Cardiac muscle cell (in vitro differentiated cells and primary cell): Measurements from ENCODE around the gene SHOC2. TPM values are rescaled to one million over a fixed set of nuclear protein-coding genes. Genes with fewer than 3 reads are reported as not detected.

ENCODE experiments used
- DNase-seq, 2 donors: peaks; one replicate each; pipeline versions ENCODE4 v3.0.0 to v3.0.0-alpha.2; 2010 to 2017; ENCODE audit warnings: low read depth in 1 of 2, low spot score in 1 of 2
- H3K27ac ChIP-seq: fragments of 200-600 bp; sonication (generic); 2 replicates; pipeline ENCODE4 v1.5.1; 2016
- H3K27me3 ChIP-seq: fragments of 200-600 bp; sonication (generic); 2 replicates; pipeline ENCODE4 v1.6.0; 2016; ENCODE audit warnings: control low read depth
- H3K36me3 ChIP-seq: fragments of 200-600 bp; sonication (generic); 2 replicates; pipeline ENCODE4 v1.5.1; 2016; ENCODE audit warnings: control low read depth
- H3K4me1 ChIP-seq: fragments of 200-600 bp; sonication (generic); 2 replicates; pipeline ENCODE4 v1.8.1; 2017; ENCODE audit warnings: low read depth, mild to moderate bottlenecking, mixed run types
- H3K4me3 ChIP-seq: fragments of 200-600 bp; sonication (generic); 2 replicates; pipeline ENCODE4 v1.5.1; 2016; ENCODE audit warnings: mild to moderate bottlenecking
- H3K9me3 ChIP-seq: fragments of 200-600 bp; sonication (generic); 2 replicates; pipeline ENCODE4 v1.5.1; 2017; ENCODE audit warnings: low read depth, mild to moderate bottlenecking, control low read depth
- polyA plus RNA-seq: library from polyadenylated mRNA; unstranded; fragments of >200 nt; fragmentation: Nextera tagmentation; extraction: Ambion mirVana; gene quantifications from 2 replicates; pipeline ENCODE4 v1.2.1, GENCODE V29; 2016
- total RNA-seq: library from RNA; depleted of rRNA; stranded (reverse); fragments of >200 nt; gene quantifications from 2 replicates; pipeline ENCODE4 v1.2.3, GENCODE V29; 2016
- TF ChIP-seq, protein P1 (sequence below): IDR thresholded peaks from 2 replicates; pipeline ENCODE4 v1.5.1; 2012; ENCODE audit warnings: low read depth, mild to moderate bottlenecking, low read length

Gene SHOC2
- total and polyA plus RNA-seq, 2 experiments from 2014 or later: 31.0 to 31.3 TPM

- Histone ChIP-seq H3K9me3 (no peaks in the 10 kb centered on the region), H3K4me3 (no peak overlapping the region), H3K36me3 (peaks cover 44% of the 10 kb centered on the region), H3K4me1 (no peaks in the 10 kb centered on the region), H3K27me3 (no peaks in the 10 kb centered on the region), H3K27ac (peak overlapping the region; percentile 48)
- no peak for DNase-seq
- TF ChIP-seq, protein P1, sequence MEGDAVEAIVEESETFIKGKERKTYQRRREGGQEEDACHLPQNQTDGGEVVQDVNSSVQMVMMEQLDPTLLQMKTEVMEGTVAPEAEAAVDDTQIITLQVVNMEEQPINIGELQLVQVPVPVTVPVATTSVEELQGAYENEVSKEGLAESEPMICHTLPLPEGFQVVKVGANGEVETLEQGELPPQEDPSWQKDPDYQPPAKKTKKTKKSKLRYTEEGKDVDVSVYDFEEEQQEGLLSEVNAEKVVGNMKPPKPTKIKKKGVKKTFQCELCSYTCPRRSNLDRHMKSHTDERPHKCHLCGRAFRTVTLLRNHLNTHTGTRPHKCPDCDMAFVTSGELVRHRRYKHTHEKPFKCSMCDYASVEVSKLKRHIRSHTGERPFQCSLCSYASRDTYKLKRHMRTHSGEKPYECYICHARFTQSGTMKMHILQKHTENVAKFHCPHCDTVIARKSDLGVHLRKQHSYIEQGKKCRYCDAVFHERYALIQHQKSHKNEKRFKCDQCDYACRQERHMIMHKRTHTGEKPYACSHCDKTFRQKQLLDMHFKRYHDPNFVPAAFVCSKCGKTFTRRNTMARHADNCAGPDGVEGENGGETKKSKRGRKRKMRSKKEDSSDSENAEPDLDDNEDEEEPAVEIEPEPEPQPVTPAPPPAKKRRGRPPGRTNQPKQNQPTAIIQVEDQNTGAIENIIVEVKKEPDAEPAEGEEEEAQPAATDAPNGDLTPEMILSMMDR: no peak
These were observed 26.7 kb upstream of the SHOC2 start for GRCh38 chr10:110892602-110893288.

DNA sequence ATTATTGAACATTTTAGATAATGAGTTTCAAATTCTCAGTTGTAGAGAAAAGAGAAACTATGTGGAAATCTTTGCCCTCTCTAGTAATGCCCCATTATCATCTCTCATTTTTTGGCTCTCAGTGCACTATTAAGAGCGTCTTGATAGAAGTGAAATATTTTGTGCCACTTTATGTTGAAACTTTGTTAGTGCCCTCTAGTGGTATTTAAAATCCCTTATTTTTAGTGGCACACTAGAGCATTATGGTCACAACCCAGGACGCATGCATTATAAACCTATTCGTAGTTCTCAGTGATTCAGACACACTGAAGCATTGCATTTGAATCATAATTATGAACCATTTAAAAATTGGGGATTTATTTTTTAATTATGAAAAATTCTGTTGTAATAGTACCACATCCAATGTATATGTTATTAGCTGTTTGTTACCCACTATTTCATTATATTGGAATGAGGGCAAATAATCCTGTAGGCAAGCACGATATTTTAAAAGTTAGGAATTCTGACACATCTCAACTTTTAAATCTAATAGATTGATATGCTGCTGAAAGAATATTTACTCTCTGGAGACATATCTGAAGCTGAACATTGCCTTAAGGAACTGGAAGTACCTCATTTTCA is 25.7 kb upstream of the SHOC2 start:
- H3K27me3 ChIP-seq: no peaks in the 10 kb centered on the region
- no peak overlapping the region for H3K27ac ChIP-seq
- TF ChIP-seq, protein P1: peak; percentile 47
- H3K36me3 ChIP-seq: peaks cover 42% of the 10 kb centered on the region
- H3K9me3 ChIP-seq: no peaks in the 10 kb centered on the region
- DNase-seq: peak; percentile 58 to 62
- no peaks in the 10 kb centered on the region for H3K4me1 ChIP-seq
- H3K4me3 ChIP-seq: no peak overlapping the region

DNA sequence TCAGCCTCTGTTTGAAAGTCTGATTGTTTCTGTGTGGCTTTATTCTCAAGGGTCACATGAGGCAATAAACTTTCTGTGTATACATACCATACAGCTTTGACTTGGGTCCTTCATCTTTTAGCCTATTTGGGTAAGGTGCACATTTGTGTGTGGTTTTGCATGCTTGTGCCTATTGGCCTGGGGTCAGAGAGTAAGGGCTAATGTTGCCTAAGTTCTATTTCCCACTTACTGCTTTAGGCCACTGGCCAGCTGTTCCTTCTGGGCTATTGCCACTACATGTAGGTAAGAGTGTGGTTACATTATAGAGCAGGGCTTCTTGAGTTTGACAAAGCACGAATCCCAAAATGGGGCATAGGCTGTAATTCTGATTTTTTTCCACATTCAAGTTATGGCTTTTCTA is 22.2 kb upstream of the SHOC2 start:
- H3K27me3 ChIP-seq: no peaks in the 10 kb centered on the region
- H3K4me1 ChIP-seq: no peaks in the 10 kb centered on the region
- H3K27ac ChIP-seq: peak overlapping the region; percentile 5
- DNase-seq: no peak
- peaks cover 48% of the 10 kb centered on the region for H3K36me3 ChIP-seq
- no peaks in the 10 kb centered on the region for H3K9me3 ChIP-seq
- TF ChIP-seq, protein P1: no peak
- no peak overlapping the region for H3K4me3 ChIP-seq

DNA sequence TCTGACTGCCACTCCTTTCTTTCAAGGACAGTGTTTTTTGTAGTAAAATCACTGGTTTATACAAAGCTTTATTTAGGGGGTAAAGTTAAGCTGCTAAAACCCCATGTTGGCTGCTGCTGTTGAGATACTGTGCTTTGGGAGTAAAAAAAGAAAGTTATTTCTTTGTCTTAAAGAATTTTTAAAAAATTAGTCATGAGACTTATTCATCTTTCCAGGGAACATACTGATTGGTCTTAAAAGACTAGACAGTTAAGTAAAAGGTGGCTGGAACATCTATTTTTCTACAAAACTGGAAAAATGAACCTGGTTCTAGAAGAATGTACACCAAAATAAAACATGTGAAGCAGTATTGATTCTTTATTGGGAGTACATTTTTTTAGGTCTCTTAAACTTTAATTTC is 21.0 kb upstream of the SHOC2 start:
- no peaks in the 10 kb centered on the region for H3K9me3 ChIP-seq
- H3K27ac ChIP-seq: no peak overlapping the region
- no peaks in the 10 kb centered on the region for H3K27me3 ChIP-seq
- TF ChIP-seq, protein P1: no peak
- H3K4me3 ChIP-seq: no peak overlapping the region
- no peak for DNase-seq
- H3K4me1 ChIP-seq: no peaks in the 10 kb centered on the region
- H3K36me3 ChIP-seq: peaks cover 48% of the 10 kb centered on the region

DNA sequence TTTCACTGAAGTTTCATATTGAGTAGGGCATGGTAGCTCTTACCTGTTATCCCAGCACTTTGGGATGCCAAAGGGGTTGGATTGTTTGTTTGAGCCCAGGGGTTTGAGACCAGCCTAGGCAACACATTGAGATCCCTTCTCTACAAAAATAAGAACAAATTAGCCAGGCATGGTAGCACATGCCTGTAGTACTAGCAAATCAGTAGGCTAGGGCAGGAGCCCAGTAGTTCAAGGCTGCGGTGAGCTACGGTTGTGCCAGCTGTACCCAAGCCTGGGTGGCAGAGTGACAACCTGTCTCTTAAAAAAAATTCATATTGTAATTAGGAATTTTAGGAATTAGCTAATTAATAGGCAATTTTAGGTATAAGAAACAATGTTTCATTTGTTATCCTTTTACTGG is 18.4 kb upstream of the SHOC2 start:
- TF ChIP-seq, protein P1: no peak

More for the DNA sequence above, 18.4 kb upstream of the SHOC2 start:
- H3K36me3 ChIP-seq: peaks cover 41% of the 10 kb centered on the region
- peak overlapping the region; percentile 18 for H3K27ac ChIP-seq
- no peak for DNase-seq
- no peaks in the 10 kb centered on the region for H3K27me3 ChIP-seq
- H3K4me3 ChIP-seq: no peak overlapping the region
- H3K9me3 ChIP-seq: no peaks in the 10 kb centered on the region
- no peaks in the 10 kb centered on the region for H3K4me1 ChIP-seq
